ENCODE data around the gene ANKHD1. TPM values are rescaled to one million over a fixed set of nuclear protein-coding genes. Genes with fewer than 3 reads are reported as not detected.
"Not testable (repeated sequence)": the region's sequence is repeated elsewhere in the genome, so short reads cannot be mapped to it uniquely, and the experiment has no call there.

Gene ANKHD1
- polyA plus RNA-seq, 3 donors, result 108 to 114 (median 111) TPM

DNA sequence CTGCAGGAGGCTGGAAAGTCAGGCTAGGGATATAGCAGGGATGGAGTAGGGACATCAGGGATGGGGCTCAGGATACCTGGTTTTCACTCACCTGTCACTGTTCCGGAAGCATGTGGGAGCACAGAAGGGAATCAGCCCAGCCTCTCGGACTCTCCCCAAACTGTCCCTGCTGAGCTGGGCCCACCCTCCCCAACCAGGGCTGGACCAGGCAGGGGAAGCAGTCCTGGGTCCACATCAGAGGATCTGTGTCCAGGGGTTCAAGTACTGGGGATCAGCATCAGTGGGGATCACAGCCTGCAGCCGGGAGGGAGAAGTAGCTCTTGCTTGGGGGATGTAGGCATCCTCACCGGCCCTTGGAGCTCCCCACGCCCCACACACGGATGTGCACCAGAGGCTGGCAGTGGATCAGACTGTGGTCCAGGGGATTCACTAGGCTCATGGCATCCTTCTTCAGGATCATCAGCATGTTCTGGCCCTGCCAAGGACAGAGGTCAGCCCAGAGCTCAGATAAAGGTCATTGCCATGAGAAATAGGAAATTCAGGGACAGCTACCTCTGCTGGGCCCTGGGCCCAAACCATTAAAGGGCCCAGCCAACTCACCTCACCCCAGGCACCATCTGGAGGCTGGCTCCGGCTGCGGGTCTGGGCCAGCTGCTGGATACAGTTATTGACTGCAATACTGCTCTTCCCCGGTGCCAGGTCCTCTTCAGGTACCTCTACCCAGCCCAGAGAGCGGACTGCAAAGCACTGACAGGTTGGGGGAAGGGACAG lies 160.3 kb downstream of the ANKHD1 start:
- DNase-seq (ENCODE audit: low read depth in 3 of 3, low spot score in 2 of 3), result no peak

DNA sequence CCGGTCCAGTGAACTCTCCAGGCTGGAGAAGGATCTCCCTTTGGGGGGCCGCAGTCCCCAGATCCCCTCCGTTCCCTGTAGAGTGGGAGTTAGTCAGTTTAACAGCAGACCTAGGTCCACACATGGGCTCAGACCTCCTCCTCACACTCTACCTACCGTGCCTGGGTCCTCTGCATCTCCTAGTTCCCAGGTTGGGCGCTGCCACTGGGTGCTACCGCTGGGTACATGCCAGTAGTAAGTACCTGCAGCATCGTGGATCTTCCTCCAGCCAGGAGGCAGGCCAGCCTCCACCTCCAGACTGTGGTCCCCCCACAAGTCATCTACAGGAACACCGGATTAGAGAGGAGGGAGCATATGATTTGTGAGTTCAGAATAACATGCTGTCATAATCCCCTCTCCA lies 162.0 kb downstream of the ANKHD1 start:
- DNase-seq (ENCODE audit: low read depth in 3 of 3, low spot score in 2 of 3), result no peak

DNA sequence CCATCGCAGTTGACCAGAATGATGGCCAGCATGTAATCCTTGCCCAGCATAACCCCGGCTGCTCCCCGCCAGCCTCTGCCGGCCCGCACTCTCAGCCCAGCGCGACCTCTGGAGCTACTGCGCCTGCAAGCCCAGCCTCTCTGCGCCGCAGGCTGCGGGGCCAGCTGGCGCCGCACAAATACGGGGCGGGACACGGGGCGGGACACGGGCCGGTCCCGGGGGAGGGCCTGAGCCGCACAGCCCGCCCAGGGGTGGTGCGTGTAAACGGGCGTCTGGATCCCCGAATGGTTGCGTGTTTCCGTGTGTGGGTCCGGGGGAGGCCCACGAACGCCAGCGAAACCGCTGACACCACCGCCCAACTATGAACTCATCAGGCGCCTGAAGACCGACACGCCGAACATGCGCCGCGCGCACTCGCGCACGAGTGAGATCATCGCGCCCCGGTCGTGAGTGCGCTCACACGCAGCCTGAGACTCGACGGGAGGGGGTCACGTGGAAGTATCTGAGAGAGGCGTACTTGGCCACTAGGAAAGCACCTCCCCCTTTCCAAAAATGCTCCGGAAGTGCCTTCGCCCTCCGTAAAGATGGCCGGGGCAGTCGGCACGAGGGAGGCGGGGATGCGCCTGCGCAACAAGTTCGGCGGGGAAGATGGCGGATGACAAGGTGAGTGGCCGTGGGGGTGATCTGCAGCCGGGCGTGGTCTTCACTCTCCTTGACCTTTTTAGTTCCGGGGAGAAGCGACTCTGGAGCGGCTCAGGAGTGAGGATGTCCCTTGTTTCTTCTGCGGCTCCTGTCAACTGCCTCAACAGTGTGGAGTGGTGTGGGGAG lies 162.8 kb downstream of the ANKHD1 start, which contains the start of the genes APBB3 and SLC35A4:
Gene APBB3 (minus strand): TSS at position 403 of the 828 bp plus-strand sequence. CDS start 353 bp downstream, at position 50.
Gene SLC35A4 (plus strand): TSS at position 633 of the 828 bp plus-strand sequence. CDS start 2,342 bp downstream, outside the sequence.
- peak; percentile 93 to 95 (median 94) for DNase-seq (ENCODE audit: low read depth in 3 of 3, low spot score in 2 of 3)

DNA sequence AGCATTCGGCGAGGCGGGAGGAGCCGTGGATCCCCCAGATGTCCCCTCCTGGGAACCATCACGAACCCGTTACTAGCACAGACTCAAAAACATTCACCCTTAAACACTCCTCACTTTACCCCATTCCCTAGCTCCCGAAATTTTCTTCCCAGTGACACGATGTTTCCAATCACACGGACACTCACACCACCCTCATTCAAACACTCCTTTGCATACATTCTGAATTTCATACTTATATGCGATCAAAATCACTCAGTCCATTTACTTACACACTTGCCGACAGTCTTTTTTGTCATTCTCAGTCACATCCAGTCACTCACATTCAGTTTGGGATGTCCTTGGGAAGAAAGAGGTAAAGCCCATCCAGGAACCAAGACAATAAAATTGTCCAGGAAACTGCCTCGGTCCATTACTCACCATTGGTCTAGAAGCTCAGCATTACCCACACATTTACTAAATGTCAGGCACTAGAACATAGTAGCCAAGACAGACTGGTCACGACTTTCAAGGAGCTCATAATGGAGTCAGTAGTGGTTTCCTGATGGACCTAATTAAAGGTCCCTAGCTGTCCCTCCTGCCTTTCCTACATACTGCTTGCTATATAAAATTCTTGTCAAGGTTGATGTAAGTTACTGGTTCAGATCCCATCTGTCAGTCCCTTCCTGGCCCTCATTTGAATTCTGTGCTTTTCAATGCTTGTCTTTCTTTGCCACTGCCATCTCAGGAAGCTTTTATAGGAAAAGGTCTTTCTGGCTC lies 163.6 kb downstream of the ANKHD1 start:
- DNase-seq (ENCODE audit: low read depth in 3 of 3, low spot score in 2 of 3), result no peak

DNA sequence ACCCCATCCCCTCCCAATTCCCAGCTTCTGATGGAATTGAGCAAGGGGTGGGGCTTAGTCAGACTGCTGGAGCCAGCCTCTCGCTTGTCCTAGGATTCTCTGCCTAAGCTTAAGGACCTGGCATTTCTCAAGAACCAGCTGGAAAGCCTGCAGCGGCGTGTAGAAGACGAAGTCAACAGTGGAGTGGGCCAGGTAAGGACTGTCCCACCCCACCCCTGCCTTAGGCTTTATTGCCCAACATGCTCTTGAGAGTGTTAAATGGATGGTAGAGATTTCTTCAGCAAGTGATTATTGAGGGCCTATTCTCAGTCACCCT lies 164.1 kb downstream of the ANKHD1 start:
- no peak for DNase-seq (ENCODE audit: low read depth in 3 of 3, low spot score in 2 of 3)

DNA sequence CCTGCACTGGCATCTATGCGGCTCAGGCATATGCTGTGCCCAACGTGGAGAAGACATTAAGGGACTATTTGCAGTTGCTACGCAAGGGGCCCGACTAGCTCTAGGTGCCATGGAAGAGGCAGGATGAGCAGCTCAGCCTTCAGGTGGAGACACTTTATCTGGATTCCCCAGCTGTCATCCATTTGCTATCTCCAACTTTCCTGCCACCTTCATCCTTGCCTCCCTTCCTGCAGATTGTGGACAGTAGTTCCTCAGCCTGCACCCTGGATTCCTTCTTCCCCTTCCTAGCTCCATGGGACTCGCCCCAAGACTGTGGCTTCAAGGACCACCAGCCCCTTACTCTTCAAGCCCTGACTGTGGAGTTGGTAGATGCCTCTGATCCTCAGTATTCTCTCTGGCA lies 165.0 kb downstream of the ANKHD1 start:
- no peak for DNase-seq (ENCODE audit: low read depth in 3 of 3, low spot score in 2 of 3)

DNA sequence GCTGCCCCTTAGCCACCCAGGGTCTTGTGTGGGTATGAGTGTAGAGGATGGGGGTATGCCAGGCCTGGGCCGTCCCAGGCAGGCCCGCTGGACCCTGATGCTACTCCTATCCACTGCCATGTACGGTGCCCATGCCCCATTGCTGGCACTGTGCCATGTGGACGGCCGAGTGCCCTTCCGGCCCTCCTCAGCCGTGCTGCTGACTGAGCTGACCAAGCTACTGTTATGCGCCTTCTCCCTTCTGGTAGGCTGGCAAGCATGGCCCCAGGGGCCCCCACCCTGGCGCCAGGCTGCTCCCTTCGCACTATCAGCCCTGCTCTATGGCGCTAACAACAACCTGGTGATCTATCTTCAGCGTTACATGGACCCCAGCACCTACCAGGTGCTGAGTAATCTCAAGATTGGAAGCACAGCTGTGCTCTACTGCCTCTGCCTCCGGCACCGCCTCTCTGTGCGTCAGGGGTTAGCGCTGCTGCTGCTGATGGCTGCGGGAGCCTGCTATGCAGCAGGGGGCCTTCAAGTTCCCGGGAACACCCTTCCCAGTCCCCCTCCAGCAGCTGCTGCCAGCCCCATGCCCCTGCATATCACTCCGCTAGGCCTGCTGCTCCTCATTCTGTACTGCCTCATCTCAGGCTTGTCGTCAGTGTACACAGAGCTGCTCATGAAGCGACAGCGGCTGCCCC lies 165.6 kb downstream of the ANKHD1 start:
- DNase-seq (ENCODE audit: low read depth in 3 of 3, low spot score in 2 of 3), result no peak

DNA sequence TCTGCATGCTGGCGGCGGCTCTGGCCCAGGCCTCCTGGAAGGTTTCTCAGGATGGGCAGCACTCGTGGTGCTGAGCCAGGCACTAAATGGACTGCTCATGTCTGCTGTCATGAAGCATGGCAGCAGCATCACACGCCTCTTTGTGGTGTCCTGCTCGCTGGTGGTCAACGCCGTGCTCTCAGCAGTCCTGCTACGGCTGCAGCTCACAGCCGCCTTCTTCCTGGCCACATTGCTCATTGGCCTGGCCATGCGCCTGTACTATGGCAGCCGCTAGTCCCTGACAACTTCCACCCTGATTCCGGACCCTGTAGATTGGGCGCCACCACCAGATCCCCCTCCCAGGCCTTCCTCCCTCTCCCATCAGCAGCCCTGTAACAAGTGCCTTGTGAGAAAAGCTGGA lies 166.2 kb downstream of the ANKHD1 start:
- no peak for DNase-seq (ENCODE audit: low read depth in 3 of 3, low spot score in 2 of 3)

DNA sequence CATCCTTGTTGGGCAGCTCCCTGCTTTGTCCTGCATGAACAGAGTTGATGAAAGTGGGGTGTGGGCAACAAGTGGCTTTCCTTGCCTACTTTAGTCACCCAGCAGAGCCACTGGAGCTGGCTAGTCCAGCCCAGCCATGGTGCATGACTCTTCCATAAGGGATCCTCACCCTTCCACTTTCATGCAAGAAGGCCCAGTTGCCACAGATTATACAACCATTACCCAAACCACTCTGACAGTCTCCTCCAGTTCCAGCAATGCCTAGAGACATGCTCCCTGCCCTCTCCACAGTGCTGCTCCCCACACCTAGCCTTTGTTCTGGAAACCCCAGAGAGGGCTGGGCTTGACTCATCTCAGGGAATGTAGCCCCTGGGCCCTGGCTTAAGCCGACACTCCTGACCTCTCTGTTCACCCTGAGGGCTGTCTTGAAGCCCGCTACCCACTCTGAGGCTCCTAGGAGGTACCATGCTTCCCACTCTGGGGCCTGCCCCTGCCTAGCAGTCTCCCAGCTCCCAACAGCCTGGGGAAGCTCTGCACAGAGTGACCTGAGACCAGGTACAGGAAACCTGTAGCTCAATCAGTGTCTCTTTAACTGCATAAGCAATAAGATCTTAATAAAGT lies 166.9 kb downstream of the ANKHD1 start:
- DNase-seq (ENCODE audit: low read depth in 3 of 3, low spot score in 2 of 3), result no peak

DNA sequence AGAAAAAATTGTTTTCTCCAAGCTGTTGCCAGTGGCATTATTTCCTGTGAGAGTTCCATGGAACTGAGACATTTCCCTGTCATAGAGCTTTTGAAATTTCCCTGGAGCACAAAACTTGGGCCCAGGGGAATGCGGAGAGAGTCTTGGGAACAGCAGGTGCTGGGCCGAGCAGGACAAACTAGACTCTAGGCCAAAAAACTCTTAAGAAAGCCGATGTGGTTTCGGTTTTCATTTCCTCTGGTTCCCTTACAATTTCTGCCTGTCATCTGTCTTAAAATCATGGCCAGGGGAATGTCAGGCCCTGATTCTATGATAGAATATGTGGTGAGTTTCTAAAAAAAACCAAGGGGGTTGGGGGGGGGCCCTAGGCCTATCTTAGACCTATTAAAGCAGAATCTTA lies 167.6 kb downstream of the ANKHD1 start:
- no peak for DNase-seq (ENCODE audit: low read depth in 3 of 3, low spot score in 2 of 3)

DNA sequence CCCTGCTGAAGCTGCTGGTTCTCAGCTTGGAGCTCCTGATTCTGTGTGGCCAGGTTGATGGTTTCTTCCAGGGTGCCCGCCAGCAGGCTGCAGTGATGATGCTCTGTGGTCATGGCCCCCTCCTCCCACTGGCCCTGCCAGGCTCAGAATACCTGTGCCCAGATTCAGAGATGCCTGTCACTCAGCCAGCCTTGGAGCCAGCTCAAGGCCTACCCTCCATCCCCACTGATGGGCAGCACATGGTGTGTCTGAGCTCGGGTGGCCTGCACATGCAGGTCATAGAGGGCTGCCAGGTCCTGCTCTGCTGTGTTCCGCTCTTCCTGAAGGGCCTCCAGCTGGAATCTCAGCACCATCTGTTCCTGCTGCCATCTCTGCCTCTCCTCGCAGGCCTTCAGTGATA lies 168.4 kb downstream of the ANKHD1 start:
- DNase-seq (ENCODE audit: low read depth in 3 of 3, low spot score in 2 of 3), result no peak

DNA sequence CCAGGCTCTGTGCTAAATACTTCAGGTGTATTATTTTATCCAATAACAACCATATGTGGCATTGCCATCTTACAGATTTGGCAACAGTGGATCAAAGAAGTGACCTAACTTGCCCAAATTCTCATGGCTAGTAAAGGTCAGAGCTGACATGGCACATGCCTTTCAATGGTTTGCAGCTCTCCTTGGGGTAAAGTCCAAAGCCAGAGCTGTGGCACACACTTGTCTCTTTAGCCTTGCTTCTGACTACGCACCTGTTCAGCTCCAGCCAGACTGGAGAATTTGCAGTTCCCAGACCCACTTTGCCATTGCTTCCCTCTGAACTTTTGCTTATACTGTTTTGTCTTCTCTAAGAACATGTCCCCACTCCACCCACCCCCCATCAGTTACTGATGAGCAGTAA lies 168.9 kb downstream of the ANKHD1 start:
- no peak for DNase-seq (ENCODE audit: low read depth in 3 of 3, low spot score in 2 of 3)

DNA sequence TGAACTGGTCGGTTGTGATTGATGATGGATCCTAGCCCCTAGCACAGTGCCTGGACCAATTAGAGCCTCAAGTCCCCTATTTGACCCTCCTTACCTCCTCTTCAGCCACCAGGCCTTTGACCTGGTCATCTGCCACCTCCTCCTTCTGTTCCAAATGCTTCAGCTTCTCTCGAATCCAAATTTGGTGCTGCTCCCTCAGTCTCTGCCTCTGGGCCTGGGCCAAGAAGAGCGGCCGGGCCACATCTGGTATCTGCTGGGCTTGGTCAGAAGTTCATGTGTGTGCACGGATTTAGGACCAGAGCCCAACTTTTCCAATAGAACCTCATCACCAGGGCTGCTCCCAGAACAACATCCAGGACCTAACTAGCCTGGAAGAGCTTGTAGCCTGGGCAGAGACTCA lies 169.5 kb downstream of the ANKHD1 start:
- DNase-seq (ENCODE audit: low read depth in 3 of 3, low spot score in 2 of 3), result no peak

DNA sequence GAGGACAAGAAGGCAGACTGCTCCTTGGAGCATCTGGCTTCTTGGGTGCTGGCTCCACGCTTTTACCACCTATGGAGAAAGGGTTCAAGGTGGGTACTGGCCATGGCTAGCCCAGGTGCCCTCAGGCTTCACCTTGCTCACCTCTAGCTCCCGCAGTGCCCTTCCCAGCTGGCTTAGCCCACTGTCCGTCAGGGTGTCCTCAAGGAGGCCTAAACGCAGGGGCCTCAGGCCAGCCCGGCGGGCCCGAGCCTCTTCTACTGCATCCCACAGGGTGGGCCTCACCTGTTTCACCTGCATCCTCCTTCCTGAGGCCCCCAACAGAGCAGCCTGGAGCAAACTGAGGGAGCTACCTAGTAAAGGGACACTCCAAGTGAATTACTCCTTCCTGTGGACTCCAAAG lies 172.1 kb downstream of the ANKHD1 start:
- DNase-seq (ENCODE audit: low read depth in 3 of 3, low spot score in 2 of 3), result no peak

DNA sequence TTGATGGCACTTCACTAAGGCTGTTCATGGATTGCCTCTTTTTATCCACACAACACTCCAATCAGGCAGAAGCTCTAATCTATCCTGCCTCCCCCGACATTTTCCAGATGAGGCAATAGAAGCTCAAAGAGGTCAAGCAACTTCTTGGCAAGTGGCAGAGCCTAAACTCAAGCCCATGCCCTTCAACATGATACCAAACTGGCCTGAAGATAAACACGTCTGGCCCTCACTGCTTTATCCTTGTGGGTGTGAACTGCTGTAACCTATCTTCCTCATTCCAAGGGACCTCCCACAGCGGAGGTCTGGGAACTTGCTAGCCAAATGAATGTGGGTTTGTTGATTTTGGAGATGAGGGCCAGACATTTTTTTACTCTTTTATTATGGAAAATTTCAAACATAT lies 172.5 kb downstream of the ANKHD1 start:
- DNase-seq (ENCODE audit: low read depth in 3 of 3, low spot score in 2 of 3), result no peak

DNA sequence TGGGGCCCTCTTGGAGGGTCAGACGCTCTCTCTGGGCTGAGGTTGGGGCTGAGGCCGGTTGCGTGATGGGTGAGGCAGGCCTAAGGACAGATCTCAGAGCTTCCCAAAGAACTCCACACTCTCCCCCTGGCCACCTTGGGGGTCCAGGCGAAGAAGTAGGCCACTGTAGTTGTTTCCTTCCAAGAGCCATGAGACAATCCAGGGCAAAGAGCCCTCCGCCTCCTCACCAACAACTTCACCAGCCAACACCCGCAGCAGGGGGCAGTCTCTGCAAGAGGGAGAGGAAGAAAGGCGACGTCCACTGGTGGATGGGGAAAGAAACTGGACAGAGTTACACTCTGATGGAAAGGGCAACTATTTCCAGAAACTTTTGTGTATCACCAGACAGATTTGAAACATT lies 173.7 kb downstream of the ANKHD1 start:
- no peak for DNase-seq (ENCODE audit: low read depth in 3 of 3, low spot score in 2 of 3)

DNA sequence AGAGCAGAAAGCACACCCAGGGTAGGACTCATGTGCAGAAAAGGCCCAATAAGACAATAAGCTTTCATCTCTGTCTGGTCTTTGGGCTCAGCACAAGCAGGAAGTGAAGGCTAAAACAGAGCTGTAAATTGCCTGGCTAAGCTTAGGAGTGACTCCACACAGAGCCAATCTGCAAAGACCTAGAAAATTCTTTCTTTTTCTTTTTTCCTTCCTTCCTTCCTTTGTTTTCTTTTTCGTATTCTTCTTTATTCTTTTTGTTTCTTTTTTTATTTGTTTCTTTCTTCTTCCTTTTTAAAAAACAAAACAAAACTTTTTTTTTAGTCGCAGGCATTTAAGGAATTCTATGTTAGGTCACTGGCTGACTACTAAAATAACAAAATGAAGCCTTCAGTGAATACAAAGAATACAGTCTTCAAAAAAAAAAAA lies 175.2 kb downstream of the ANKHD1 start:
- DNase-seq (ENCODE audit: low read depth in 3 of 3, low spot score in 2 of 3), result no peak

DNA sequence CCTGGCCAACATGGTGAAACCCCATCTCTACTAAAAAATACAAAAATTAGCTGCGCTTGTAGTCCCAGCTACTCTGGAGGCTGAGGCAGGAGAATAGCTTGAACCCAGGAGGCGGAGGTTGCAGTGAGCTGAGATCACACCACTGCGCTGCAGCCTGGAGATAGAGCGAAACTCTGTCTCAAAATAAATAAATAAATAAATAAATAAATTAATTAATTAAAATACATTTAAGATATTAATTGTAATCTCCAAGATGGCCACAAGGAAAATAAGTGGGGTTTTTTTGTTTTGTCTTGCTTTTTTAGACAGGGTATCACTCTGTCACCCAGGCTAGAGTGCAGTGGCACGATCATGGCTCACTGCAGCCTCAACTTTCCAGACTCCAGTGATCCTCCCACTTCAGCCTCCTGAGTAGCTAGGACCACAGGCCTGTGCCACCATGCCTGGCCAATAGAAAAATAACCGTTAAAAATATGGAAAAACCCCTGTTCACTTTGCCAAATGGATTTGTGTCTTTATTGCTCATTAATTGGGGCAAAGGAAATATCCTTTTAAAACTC lies 177.6 kb downstream of the ANKHD1 start:
- not testable (repeated sequence) for DNase-seq (ENCODE audit: low read depth in 3 of 3, low spot score in 2 of 3)

DNA sequence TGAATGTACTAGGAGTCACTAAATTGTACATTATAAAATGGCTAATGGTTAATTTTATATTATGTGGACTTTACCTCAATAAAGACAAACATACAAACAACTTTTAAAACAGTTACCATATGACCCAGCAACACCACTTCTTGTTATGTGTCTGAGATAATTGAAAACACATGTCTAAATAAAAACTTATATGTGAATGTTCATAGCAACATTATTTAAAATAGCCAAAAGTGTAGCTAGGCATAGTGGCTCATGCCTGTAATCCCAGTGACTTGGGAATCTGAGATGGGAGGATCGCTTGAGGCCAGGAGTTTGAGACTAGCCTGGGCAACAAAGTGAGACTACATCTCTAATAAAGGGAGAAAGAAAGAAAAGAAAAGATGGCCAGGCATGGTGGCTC lies 185.9 kb downstream of the ANKHD1 start:
- no peak for DNase-seq (ENCODE audit: low read depth in 3 of 3, low spot score in 2 of 3)

All from right renal cortex interstitium (tissue), 3 donors.